Activated T-helper 17 cell treated with anti-CD3 and anti-CD28 coated beads, Interleukin-2, amount 50 U/mL, for 72 hours (primary cell): ENCODE data around the gene ICOSLG. TPM values are rescaled to one million over a fixed set of nuclear protein-coding genes. Genes with fewer than 3 reads are reported as not detected.
A peak's percentile ranks its signal among the peaks of the same experiment; 100 is the strongest.
"Not testable (repeated sequence)": the region's sequence is repeated elsewhere in the genome, so short reads cannot be mapped to it uniquely, and the experiment has no call there.

Experiments used
- ATAC-seq: fragments of 150-1000 bp; cut with Tn5 transposase; replicated peaks from 2 replicates; pipeline ENCODE4 v1.10.0; 2021; ENCODE audit warnings: mild to moderate bottlenecking, moderate library complexity
- H3K27ac Mint-ChIP-seq: one replicate; pipeline ENCODE4 v1.8.0; 2022; ENCODE audit warnings: mixed read lengths
- H3K27me3 Mint-ChIP-seq: one replicate; pipeline ENCODE4 v1.8.0; 2022; ENCODE audit warnings: mixed read lengths
- H3K36me3 Mint-ChIP-seq: one replicate; pipeline ENCODE4 v1.8.0; 2022; ENCODE audit warnings: low read depth, mild to moderate bottlenecking, mixed read lengths
- H3K4me1 Mint-ChIP-seq: one replicate; pipeline ENCODE4 v1.8.0; 2022; ENCODE audit warnings: mixed read lengths
- H3K4me3 Mint-ChIP-seq: one replicate; pipeline ENCODE4 v1.8.0; 2022; ENCODE audit warnings: mild to moderate bottlenecking, mixed read lengths
- H3K9me3 Mint-ChIP-seq: one replicate; pipeline ENCODE4 v1.8.0; 2022; ENCODE audit warnings: mixed read lengths
- total RNA-seq, 2 donors: library from RNA; stranded (reverse); gene quantifications; one replicate each; pipeline ENCODE4 v1.2.3, GENCODE V29; 2022

Gene ICOSLG
- total RNA-seq, 2 donors from 2014 or later, result 2.0 to 6.4 TPM

DNA sequence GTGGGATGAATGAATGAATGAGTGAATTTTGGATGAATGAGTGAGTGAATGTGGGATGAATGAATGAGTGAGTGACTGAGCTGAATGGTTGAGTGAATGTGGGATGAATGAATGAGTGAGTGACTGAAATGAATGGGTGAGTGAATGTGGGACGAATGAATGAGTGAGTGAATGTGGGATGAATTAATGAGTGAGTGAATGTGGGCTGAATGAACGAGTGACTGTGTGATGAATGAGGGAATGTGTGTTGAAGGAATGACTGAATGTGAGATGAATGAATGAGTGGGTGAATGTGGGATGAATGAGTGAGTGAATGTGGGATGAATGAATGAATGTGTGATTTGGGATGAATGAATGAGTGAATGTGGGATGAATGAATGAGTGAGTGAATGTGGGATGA, 28.8 kb downstream of the ICOSLG start:
- not testable (repeated sequence) for H3K36me3 Mint-ChIP-seq, H3K9me3 Mint-ChIP-seq, H3K27me3 Mint-ChIP-seq, H3K4me1 Mint-ChIP-seq
- peak; percentile 63 for ATAC-seq
- Mint-ChIP-seq H3K27ac (peak overlapping the region; percentile 20), H3K4me3 (peak overlapping the region; percentile 3)

DNA sequence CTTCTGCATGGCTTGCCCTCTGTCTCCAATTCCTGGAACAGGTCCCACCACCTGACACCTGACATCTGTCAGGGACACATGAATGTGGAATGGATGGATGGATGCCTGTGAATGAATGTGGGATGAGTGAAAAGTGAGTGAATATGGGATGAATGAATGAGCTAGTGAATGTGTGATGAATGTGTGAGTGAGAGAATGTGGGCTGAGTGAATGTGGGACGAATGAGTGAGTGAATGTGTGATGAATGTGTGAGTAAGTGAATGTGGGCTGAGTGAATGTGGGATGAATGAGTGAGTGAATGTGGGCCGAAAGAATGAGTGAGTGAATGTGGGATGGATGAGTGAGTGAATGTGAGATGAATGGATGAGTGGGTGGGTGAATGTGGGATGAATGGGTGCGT, 29.2 kb downstream of the ICOSLG start:
- not testable (repeated sequence) for H3K36me3 Mint-ChIP-seq, H3K9me3 Mint-ChIP-seq, H3K4me1 Mint-ChIP-seq, H3K27me3 Mint-ChIP-seq
- H3K27ac Mint-ChIP-seq, result peak overlapping the region; percentile 20
- ATAC-seq, result peak; percentile 69
- H3K4me3 Mint-ChIP-seq, result peak overlapping the region; percentile 3

DNA sequence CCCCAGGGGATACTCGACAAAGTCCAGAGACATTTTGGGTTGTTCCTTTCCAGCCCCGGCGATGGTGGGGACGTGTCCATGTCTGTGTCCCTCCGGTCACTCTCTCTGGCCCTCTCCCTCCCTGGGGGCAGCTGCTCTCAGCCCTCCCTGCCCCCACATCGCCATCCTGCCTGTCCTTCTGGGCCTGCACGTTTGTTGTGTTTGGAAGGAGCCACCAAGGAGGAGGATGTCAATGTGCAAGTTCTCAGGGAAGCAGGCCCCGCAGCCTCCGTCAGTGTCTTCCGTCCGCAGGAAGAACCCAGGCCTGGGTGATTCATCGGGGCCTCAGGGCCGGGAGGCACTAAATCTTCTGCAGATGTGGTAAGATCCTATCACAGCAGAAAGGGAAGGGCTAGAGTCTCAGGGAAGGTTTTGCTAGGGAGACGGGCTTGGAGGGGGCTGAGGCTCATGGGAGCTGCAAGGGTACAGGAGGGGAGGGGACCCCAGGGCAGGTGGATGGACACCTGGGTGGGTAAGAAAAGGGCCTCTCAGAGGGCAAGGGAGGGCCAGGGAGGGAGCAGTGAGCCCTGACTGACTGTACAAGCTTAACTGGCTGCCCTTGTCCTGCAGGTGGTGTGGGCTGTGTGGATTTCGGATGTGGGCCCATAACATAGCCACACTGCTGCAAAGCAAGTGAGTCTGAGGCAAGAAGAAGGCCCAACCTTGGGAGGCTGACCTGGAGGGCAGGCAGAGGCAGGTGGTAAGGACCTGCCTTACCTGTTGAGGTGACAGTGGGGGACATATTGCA, 32.7 kb downstream of the ICOSLG start:
- H3K36me3 Mint-ChIP-seq, H3K27me3 Mint-ChIP-seq, H3K27ac Mint-ChIP-seq, H3K4me3 Mint-ChIP-seq, H3K4me1 Mint-ChIP-seq, H3K9me3 Mint-ChIP-seq: not testable (repeated sequence)
- peak; percentile 28 for ATAC-seq

DNA sequence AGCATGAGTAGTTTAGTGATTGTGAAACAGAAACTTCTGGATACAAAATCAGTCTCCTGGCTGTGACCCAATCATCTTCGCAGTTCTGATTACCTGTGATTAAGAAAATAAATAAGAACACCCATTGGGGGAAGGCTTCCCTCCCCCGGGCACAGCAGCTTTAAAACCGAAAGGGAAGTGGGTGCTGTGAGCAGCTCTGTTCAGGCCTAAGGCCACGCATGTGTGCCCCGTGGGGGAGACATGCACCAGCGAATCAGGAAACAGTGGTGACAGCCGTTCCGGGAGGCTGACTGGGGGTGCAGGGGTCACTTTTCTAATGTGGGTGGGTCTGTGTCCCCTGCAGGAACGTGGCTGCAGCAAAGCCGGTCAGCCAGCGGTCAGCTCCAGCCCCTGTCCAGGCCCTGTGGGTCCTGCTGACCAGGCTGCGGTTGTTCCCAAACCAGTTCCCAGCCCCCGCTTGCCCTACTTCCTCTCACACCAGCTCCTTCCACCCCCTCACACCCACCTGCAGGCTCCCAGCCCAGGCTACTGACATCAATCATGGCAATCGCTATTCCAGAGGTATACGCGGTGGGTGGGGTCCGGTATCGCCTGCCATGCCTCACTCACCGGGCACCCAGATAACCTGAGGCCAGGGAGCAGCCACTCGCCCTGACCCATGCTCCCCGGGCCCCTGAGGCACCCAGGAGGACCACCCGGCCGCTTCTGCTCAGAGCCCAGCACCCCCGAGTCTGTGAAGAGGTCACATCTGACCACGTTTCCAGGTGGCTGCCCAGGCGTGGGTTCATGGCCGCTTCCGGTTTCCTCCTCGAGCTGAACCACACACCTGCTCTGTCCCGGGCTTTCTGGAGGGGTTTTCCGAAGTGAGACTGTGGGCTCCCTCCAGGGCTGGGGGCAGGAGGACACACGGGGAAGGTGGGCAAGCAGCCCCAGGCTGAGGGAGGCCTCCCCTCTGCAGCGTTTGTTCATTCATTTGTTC, 33.8 kb downstream of the ICOSLG start:
- not testable (repeated sequence) for H3K27me3 Mint-ChIP-seq, H3K4me3 Mint-ChIP-seq, H3K9me3 Mint-ChIP-seq, H3K4me1 Mint-ChIP-seq, H3K36me3 Mint-ChIP-seq, H3K27ac Mint-ChIP-seq
- peak; percentile 70 for ATAC-seq

DNA sequence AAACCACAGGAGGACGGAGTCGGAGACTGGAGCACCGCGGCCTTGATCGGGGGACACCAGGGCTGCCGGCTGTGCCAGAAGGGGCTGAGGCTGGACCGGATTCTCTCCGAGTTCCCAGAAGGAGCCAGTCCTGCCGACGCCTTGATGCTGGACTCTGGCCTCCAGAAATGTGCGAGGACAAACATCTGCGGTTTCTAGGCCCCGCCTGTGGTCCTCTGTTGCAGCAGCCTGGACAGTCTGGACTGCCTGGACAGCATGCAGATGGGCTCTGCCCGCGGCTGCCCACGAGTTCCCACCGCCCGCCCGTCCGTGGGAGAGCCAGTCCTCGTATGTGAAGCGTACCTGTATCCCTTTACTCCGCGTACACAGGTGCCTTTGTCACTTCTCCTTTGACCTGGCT, 34.6 kb downstream of the ICOSLG start:
- not testable (repeated sequence) for H3K27ac Mint-ChIP-seq, H3K4me1 Mint-ChIP-seq, H3K27me3 Mint-ChIP-seq, H3K36me3 Mint-ChIP-seq, ATAC-seq, H3K4me3 Mint-ChIP-seq, H3K9me3 Mint-ChIP-seq

DNA sequence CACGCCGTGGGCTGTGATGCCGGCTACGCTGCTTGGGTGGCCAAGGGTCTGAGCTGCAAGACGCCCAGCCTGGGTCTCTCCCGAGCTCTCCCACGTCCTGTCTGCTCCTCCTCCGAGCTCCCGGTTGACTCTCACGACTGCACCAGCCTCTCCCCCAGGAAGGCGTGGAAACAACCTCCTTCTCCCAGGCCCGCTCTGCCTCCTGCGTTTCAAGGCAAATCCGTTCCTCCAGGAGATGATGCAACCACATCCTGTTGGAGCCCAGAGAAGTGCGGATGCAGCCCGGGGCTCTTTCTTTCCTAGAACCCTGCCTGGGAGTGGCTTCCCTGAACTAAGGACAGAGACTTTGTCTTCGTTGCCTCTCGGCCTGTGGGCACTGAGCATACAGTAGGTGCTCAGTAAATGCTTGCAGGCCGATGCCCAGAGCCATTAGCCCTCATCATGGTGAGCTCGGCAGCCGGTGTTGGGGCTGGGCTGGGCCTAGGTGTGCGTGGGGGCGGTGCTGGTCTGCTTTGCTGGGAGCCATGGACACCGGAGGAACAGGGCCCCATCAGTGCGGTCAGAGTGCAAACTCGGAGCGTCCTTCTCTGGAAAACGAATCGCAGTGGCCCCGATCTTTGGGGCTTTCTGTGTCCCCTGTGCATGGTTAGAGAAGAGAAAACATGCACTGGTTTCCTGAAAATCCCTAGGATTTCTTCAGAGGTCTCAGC, 38.0 kb downstream of the ICOSLG start:
- H3K27ac Mint-ChIP-seq, H3K4me3 Mint-ChIP-seq, H3K27me3 Mint-ChIP-seq, H3K9me3 Mint-ChIP-seq, H3K4me1 Mint-ChIP-seq, H3K36me3 Mint-ChIP-seq, ATAC-seq: not testable (repeated sequence)

DNA sequence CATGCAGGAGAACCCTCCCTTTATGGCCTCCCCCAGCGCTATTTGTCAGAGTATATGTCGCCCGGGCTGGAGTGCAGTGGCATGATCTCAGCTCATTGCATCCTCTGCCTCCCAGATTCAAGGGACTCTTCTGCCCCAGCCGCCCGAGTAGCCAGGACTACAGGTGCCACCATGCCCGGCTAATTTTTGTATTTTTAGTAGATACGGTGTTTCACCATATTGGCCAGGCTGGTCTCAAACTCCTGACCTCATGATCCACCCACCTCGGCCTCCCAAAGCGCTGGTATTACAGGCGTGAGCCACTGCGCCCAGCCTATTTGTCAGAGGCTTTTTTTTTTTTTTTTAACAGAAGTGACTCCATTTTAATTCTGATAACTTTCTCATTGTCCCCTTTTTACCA, 40.7 kb downstream of the ICOSLG start:
- not testable (repeated sequence) for H3K36me3 Mint-ChIP-seq, H3K4me3 Mint-ChIP-seq, H3K27me3 Mint-ChIP-seq, ATAC-seq, H3K27ac Mint-ChIP-seq, H3K4me1 Mint-ChIP-seq, H3K9me3 Mint-ChIP-seq

DNA sequence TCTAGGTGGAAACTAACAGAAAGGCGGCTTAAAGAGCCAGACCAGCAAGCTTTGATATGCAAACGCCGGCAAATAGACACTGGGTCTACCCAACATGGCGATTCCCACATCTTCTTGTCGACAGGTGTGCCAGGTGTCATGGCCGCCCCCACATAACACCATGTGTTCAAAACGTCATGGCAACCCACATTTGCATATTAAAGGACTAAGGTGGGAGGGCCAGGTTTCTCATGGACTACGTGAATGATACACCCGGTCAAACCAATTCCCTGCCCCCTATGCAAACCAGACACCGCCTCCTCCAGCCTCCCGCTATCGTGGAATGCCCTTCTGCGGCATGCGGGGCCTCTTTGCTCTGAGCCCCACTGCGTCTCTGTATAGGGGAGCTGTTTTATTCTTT, 41.3 kb downstream of the ICOSLG start:
- Mint-ChIP-seq H3K36me3 (no peaks in the 10 kb centered on the region), H3K4me3 (no peak overlapping the region), H3K27ac (no peak overlapping the region), H3K4me1 (no peaks in the 10 kb centered on the region), H3K27me3 (no peaks in the 10 kb centered on the region), H3K9me3 (no peaks in the 10 kb centered on the region)
- no peak for ATAC-seq

DNA sequence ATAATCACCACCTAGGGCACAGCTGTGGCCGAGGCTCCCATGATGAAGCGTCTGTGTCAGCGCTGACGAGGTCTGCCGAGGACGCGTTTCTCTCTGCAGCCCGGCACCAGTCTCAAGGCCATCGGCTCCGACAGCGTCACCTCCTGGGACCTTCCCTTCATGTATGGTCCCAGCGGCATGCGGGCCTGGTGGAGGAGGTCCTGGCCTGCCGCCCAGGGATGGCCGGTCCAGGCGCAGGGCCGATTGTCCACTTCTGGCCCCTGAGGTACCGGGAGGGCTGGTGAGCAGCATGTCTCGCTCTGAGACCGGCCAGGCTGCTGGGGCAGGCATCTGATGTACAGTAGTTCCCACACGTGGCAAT, 43.6 kb downstream of the ICOSLG start:
- H3K36me3 Mint-ChIP-seq, ATAC-seq, H3K4me3 Mint-ChIP-seq, H3K9me3 Mint-ChIP-seq, H3K27me3 Mint-ChIP-seq, H3K27ac Mint-ChIP-seq, H3K4me1 Mint-ChIP-seq: not testable (repeated sequence)

DNA sequence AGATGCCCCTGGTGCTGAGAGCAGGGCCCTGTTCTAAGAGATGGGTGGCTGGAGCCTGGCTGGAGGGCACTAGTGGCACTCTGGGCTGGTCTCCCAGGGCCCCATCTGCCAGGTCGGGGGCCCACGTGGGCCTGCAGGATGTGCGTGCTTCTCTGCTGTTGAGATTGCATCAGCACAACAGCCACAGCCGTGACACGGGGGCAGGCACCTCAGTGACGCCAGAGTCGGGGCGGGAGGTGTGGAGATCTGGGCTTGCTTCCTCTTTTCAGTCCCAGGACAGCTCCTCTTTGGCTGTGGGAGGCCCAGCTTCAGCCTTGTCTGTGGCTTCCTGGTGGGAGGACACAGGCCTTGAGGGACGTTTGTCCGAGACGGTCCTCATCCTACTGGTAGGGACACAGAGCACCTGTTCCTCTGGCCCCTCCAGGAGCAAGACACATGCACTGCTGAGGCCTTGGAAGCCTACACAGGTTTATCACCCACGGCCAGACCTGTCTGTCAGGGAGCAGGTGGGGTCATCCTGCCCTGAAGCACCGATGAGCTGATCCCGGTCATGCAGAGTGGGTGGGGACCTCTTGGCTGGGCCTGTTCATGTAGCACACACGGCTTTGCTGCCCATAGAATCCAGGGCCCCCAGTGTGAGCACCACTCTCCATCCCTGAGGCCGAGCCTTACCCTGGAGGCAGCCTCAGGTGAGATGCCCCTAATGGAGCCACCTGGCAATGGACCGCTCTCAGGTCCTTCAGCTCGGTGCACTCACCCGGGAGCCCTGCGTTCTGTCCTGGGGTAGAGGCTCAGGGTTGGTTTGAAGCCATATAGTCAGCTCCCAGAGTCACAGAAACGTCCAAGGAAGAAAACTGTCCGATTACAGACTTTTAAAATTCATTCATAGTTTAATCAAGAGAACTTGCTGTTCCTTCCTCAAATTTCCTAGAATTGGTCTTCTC, 44.3 kb downstream of the ICOSLG start:
- not testable (repeated sequence) for H3K27me3 Mint-ChIP-seq

DNA sequence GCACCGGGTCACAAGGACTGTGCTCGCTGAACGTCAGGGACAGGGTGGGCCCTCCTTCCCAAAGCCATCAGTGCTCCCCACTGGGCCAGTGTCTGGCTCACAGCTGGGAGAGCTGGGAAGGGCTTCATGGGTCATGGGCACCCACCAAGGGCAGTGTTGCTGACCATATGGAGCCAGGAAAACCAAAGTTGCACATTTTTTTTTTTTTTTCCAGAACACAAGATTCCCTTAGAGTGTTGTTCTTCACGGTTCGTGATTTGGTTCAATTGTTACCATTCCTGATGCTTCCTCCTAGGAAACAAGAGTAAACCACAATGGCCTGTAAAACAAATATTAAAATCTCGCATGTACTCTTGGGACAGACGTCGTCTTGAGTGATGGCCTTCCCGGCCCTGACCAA, 45.9 kb downstream of the ICOSLG start:
- not testable (repeated sequence) for H3K27me3 Mint-ChIP-seq, ATAC-seq, H3K4me1 Mint-ChIP-seq, H3K36me3 Mint-ChIP-seq, H3K9me3 Mint-ChIP-seq, H3K27ac Mint-ChIP-seq, H3K4me3 Mint-ChIP-seq

More for the DNA sequence above, 44.3 kb downstream of the ICOSLG start:
- not testable (repeated sequence) for H3K4me1 Mint-ChIP-seq, H3K36me3 Mint-ChIP-seq, H3K9me3 Mint-ChIP-seq, H3K27ac Mint-ChIP-seq, H3K4me3 Mint-ChIP-seq
- ATAC-seq, result peak; percentile 60

DNA sequence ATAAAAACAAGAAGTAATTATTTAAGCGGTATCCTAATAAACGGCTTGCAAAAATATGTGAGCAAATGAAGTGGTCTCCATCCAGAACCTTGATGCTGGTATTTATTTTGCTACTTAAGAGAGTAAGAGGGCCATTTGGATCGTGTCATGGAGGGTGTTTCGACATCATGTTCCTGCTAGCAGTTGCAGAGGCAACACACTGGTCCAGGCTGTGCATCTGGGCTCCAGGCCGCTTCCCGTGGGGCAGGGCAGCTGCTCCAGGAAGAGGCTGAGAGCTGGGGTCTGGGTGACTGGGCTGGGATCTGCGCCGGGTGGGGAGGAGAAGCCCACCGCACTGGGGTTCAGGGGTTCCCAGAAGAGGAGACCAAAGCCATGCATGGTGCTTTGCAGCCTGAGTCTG, 46.3 kb downstream of the ICOSLG start:
- H3K4me3 Mint-ChIP-seq, H3K27me3 Mint-ChIP-seq, ATAC-seq, H3K27ac Mint-ChIP-seq, H3K9me3 Mint-ChIP-seq, H3K36me3 Mint-ChIP-seq, H3K4me1 Mint-ChIP-seq: not testable (repeated sequence)

DNA sequence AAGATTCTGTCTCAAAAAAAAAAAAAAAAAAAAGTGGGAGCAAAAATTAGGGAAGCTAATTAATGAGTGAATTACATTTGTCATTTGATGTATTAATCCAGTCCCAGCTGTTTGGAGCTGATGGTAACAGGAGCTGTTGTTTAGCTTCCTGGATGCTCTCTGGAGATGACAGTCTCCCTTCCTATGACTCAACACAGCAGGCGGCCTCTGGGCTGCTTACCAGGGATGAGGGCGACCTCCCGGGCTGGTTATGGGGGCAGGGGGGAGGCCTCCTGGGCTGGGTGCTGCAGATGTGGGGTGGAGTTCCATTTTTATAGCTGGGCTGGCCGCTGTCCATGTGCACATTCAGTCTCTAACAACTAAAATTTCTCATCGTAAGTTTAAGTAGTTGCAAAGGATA, 47.6 kb downstream of the ICOSLG start:
- not testable (repeated sequence) for H3K4me1 Mint-ChIP-seq, H3K9me3 Mint-ChIP-seq, ATAC-seq

More for the DNA sequence above, 47.6 kb downstream of the ICOSLG start:
- H3K27ac Mint-ChIP-seq, H3K36me3 Mint-ChIP-seq, H3K4me3 Mint-ChIP-seq, H3K27me3 Mint-ChIP-seq: not testable (repeated sequence)
